DMS79 treated with DMSO at 0.1 percent for 48 hours (cell line): ENCODE results near the gene LRP8.

Source experiments
- DNase-seq: peaks from one replicate; lab custom pipeline; 2025; lab: John Stamatoyannopoulos, UW

The LRP8 gene

GRCh38 chr1:53328009-53328461 is at the start of gene LRP8:
LRP8 (minus strand) TSS chr1:53328070; CDS start chr1:53327912, 158 bp downstream.
- peak; percentile 32 for DNase-seq

DNA sequence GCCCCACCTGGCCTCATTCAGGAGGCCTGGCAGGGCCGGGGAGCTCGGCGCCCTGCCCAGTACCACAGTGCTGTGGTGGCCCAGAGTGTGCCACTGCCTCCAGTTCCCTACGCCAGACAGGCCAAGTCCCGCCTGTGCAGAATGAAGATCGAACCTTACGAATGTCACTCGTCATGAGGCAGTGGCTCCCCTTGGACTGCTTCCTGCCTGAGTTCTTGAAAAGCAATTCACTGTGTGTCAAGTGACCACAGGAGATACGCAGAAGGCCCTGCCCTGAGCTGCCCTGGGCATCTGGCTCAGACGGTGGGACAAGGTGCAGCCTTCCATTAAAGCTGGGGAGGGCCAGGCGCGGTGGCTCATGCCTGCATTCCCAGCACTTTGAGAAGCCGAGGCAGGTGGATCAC is 49.6 kb upstream of the LRP8 start:
- DNase-seq, result no peak

- DNase-seq, result peak; percentile 57
Observed at GRCh38 chr1:53376742-53377437, 49.0 kb upstream of the LRP8 start.

DNA sequence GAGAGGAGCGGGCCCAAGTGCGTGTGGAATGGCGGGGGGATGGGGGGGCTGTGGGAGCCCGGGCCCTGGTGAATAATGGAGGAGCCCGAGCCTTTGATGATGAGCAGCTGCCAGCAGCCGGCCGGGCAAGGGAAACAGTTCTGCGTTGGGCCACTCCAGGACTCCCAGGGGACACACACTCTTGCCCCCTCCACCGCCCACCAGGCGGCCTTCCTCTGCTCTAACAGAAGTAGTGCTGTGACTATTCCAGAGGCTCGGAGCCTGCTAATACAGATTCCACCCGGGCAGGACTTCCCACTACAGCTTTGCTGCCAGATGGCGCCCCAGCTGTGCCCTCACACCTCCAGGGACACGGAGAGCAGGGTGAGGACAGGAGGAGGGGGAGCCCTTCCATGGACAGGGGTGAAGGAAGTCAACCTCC is 48.2 kb upstream of the LRP8 start:
- DNase-seq, result peak; percentile 17

DNA sequence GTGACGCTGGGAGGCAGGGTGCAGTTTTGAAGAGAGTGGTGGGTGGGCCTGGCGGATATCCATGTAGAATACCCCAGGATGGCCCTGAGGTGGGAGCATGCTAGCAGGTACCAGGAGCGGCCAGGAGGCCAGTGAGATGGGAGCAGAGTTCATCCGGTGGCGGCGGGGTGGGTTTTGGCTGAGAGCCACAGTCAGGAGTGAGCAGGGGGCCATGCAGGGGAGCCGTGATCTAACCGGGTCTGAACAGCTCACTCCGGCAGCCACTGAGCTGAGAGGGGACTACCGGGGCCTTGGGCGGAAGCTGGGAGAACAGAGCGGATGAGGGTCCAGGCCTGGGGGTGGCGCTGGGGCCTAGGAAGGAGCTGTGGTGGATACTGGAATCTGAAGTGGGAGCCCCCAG is 47.6 kb upstream of the LRP8 start:
- no peak for DNase-seq

- DNase-seq, result no peak
Observed at GRCh38 chr1:53373246-53373645, 45.4 kb upstream of the LRP8 start.

GRCh38 chr1:53372501-53372951 is 44.7 kb upstream of the LRP8 start:
- no peak for DNase-seq

DNA sequence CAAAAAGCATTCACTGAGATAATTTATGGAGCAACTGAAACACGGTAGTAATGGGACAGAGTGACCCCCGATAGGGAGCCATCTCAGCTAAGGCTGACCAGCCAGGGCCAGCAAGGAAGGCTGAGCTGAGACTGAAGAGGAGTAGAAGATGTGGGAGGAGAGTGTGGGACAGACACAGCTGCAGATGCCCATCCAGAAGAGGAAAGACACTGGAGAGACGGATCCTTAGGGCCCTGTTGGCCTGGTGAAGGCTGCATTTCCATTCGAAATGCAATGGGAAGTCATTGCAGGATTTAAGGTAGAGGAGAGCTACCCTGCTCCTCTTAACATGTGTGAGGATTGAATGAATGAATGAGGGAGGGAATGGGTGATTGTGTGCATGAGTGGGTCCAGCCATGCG is 44.0 kb upstream of the LRP8 start:
- DNase-seq, result no peak

- no peak for DNase-seq
Observed at GRCh38 chr1:53371121-53371666, 43.3 kb upstream of the LRP8 start.

DNA sequence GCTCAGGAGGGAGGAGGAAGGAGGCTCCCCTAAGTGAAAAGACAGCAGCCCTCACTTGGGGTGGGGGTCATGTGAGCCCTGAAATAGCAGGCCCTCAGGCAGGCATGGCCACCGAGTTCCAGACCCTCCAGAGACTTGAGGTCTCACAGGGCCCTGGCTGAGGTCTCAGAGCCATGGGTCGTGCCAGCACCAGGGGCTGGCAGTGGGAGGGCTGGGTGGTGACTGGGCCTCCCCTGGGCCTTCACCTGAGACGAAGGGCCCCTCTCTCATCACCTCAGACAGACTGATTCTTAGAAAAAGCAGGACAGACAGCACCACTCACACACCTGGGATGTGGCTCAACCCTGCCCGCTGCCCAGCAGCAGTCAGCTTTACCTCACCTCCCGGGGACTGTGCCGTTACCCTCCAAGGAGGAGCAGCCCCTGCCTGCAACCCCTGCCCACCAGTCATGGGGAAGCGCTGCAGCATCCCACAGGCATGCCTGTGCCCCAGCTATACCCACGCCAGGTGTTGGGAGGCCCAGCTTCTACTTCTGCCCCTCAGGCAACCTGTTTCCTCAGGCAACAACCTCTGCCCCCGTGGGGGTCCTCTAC is 42.6 kb upstream of the LRP8 start:
- DNase-seq, result no peak

- no peak for DNase-seq
Observed at GRCh38 chr1:53369761-53370160, 41.9 kb upstream of the LRP8 start.

GRCh38 chr1:53369034-53369750 is 41.3 kb upstream of the LRP8 start:
- peak; percentile 23 for DNase-seq

GRCh38 chr1:53368314-53369033 is 40.6 kb upstream of the LRP8 start:
- DNase-seq, result peak; percentile 28

GRCh38 chr1:53367503-53368313 is 39.8 kb upstream of the LRP8 start:
- DNase-seq, result no peak

GRCh38 chr1:53366901-53367502 is 39.1 kb upstream of the LRP8 start:
- DNase-seq, result no peak

- DNase-seq, result peak; percentile 95
Observed at GRCh38 chr1:53365437-53366063, 37.7 kb upstream of the LRP8 start.

DNA sequence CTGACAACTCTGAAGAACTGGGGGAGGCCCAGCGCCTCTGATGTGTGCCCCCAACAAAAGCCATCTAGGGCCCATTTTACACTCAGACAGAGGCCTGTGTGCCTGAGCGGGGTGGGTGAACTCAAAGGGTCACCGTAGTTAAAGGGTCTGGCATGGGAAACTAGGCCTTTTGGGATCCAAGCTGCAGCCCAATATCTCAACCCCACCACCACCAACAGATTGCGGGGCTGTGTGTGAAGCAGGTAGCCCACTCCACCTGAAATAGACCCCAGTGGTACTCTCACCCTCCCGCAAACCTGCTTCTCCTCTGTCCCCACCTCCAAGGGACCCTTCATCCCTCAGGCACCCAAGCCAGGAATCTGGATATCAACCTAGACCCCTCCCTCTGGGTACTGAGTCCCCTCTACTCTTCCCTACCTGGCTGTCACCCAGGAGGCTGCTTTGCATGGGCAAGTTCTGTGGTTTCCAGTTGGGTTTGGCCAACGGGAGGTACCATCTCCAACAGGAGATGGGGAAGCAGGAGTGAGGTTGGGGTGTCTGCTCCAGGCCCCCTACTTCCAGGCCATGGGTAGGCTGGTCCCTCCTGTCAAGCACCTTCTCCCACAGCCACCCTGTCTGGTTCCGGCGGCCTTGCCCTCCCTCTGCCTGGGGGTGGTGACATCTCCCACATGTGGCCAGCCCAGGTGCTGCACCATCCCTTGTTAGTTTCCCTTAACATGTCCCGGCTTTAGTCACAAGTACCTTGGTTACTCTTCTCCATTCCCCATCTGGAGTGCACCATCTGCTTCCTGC is 35.2 kb upstream of the LRP8 start:
- no peak for DNase-seq

DNA sequence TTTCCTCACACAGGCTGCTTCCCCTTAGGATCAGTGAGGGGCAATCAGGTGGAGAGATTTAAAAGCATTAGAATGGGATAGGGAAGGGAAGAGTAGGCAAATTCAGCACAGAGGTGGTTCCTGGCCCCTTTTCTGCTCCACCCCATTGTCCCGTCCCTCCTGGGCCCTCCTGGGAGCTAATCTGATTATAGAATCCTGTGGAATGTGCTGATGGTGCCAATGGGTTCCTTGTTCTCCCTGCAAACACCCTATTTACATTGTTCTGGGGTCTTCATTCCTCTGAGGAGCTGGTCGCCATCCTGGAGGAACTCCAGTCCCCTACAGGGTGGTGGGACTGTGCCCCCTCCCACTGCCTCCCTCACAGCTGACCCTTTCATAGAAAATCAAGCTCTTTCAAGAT is 34.4 kb upstream of the LRP8 start:
- no peak for DNase-seq

DNA sequence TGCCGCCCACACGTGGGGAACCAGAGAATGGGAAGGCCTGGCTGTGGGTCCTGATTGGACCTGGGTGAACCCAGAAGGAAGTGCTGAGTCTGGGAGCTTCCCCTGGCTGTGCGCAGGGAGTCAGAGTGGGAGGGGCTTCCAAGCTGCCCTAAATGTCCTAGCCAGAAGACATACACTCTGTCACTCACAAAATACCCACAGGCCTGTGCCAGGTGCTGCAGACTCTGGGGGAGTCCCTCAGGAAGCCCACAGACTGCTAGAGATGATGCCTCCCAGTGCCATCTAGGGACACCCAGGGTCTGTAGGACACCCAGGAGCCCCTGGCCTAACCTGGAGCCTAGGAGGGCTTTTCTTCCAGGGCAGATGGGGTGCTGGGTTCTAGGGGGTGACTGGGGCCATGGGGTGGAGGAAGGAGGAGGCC is 33.7 kb upstream of the LRP8 start:
- DNase-seq, result no peak

GRCh38 chr1:53359934-53360276 is 32.0 kb upstream of the LRP8 start:
- DNase-seq, result no peak
